ENCODE results near the gene FGF18.

FGF18 gene

GRCh38 chr5:171506951-171507350, 87.5 kb downstream of the FGF18 start:
- DNase-seq = no peak

Measured in cerebellar nuclear complex (tissue), 1 donor.